T-helper 2 cell treated with Interferon-gamma antibody and Interleukin-4, amounts not matched to agents 100 ng/mL and 5 ng/mL, for 36 hours (primary cell): ENCODE measurements around the gene PLP2. TPM values are rescaled to one million over a fixed set of nuclear protein-coding genes. Genes with fewer than 3 reads are reported as not detected.

Experiments
- intact Hi-C: fragments of 100-400 bp; cut with micrococcal nuclease; formaldehyde crosslinking; loops from one replicate; pipeline ENCODE4 v1.15.1; 2023
- total RNA-seq: library from RNA; stranded (reverse); gene quantifications from 2 replicates; pipeline ENCODE4 v1.2.3, GENCODE V29; 2022

The PLP2 gene
- total RNA-seq, 1 donor from 2014 or later = 143 TPM

- intact Hi-C loops = loop anchor here (1.0 kb wide), 1 partner anchor 12 kb away; no protein-coding TSS in a partner anchor
Observed at GRCh38 chrX:49184294-49185281, 12.9 kb downstream of the PLP2 start.

- intact Hi-C loops = no loop called here
Observed at GRCh38 chrX:49186125-49187027, 14.7 kb downstream of the PLP2 start, which contains the start of gene PRICKLE3. Gene PRICKLE3 (minus strand): TSS chrX:49186373. CDS start chrX:49186297, 76 bp downstream.

- intact Hi-C loops = no loop called here
Observed at GRCh38 chrX:49187028-49187394, 15.3 kb downstream of the PLP2 start.

- intact Hi-C loops = no loop called here
Observed at GRCh38 chrX:49187526-49187925, 15.8 kb downstream of the PLP2 start.

GRCh38 chrX:49188468-49189076 is 16.9 kb downstream of the PLP2 start:
- intact Hi-C loops = no loop called here

GRCh38 chrX:49189606-49190005 is 17.9 kb downstream of the PLP2 start:
- intact Hi-C loops = loop anchor here (2.0 to 10.0 kb wide), 4 partner anchors 23 to 688 kb away; partner anchors contain the start of gene USP27X

- intact Hi-C loops = loop anchor here (1.0 to 10.0 kb wide), 7 partner anchors 9 to 686 kb away; partner anchors contain the start of genes GPKOW, PPP1R3F, SYP and USP27X
Observed at GRCh38 chrX:49190821-49191573, 19.3 kb downstream of the PLP2 start.

GRCh38 chrX:49191574-49192011 is 19.9 kb downstream of the PLP2 start:
- intact Hi-C loops = loop anchor here (1.0 to 10.0 kb wide), 7 partner anchors 9 to 686 kb away; partner anchors contain the start of genes GPKOW, PPP1R3F, SYP and USP27X

- intact Hi-C loops = loop anchor here (5.0 to 10.0 kb wide), 3 partner anchors 258 to 684 kb away; partner anchors contain the start of gene USP27X
Observed at GRCh38 chrX:49192722-49193328, 21.1 kb downstream of the PLP2 start.

- intact Hi-C loops = loop anchor here (5.0 to 10.0 kb wide), 3 partner anchors 259 to 684 kb away; partner anchors contain the start of gene USP27X
Observed at GRCh38 chrX:49193542-49193964, 21.9 kb downstream of the PLP2 start.

- intact Hi-C loops = loop anchor here (10.0 kb wide), 1 partner anchor 263 kb away; no protein-coding TSS in a partner anchor
Observed at GRCh38 chrX:49197543-49198087, 25.9 kb downstream of the PLP2 start.

GRCh38 chrX:49198540-49199314 is 27.0 kb downstream of the PLP2 start:
- intact Hi-C loops = loop anchor here (10.0 kb wide), 1 partner anchor 264 kb away; no protein-coding TSS in a partner anchor

GRCh38 chrX:49199315-49199595 is 27.6 kb downstream of the PLP2 start:
- intact Hi-C loops = loop anchor here (10.0 kb wide), 1 partner anchor 264 kb away; no protein-coding TSS in a partner anchor

GRCh38 chrX:49199906-49200771 is 28.4 kb downstream of the PLP2 start, which contains the start of gene SYP:
Gene SYP (minus strand): TSS chrX:49200193. CDS start chrX:49200186, 7 bp downstream.
- intact Hi-C loops = loop anchor here (1.0 to 10.0 kb wide), 6 partner anchors 9 to 265 kb away; partner anchors contain the start of genes CCDC22 and PPP1R3F

- intact Hi-C loops = loop anchor here (5.0 kb wide), 1 partner anchor 35 kb away; no protein-coding TSS in a partner anchor
Observed at GRCh38 chrX:49202022-49202421, 30.3 kb downstream of the PLP2 start.

- intact Hi-C loops = loop anchor here (5.0 kb wide), 1 partner anchor 36 kb away; no protein-coding TSS in a partner anchor
Observed at GRCh38 chrX:49203536-49203935, 31.8 kb downstream of the PLP2 start.

- intact Hi-C loops = loop anchor here (5.0 kb wide), 1 partner anchor 37 kb away; no protein-coding TSS in a partner anchor
Observed at GRCh38 chrX:49204017-49204416, 32.3 kb downstream of the PLP2 start.
